Endothelial cell of umbilical vein (primary cell): ENCODE data around the gene HLTF. TPM values are rescaled to one million over a fixed set of nuclear protein-coding genes. Genes with fewer than 3 reads are reported as not detected.

ENCODE experiments used
- BruUV-seq: library from RNA; stranded (reverse); fragments of 400-500 nt; replicated peaks from 2 replicates; lab custom pipeline; 2021; lab: Mats Ljungman, UMichigan
- CTCF ChIA-PET: fragments of 300-600, 350-600 bp; sonication (Branson Sonifier 250); formaldehyde crosslinking; loops from one replicate; lab custom pipeline; 2021; ENCODE audit warnings: antibody characterized with exemption, inconsistent platforms; lab: Charles Lee
- POLR2A ChIA-PET: fragments of 300-600, 350-600 bp; sonication (Branson Sonifier 250); formaldehyde crosslinking; loops from one replicate; lab custom pipeline; 2021; ENCODE audit warnings: antibody characterized with exemption, inconsistent platforms; lab: Charles Lee
- DNase-seq: peaks from one replicate; pipeline ENCODE4 v3.0.0-alpha.2; 2011; ENCODE audit warnings: low read depth, low spot score
- FAIRE-seq: peaks from 2 replicates; lab custom pipeline; 2011; peaks lifted over from hg19 to GRCh38; lab: Jason Lieb, UNC
- H2AFZ ChIP-seq: 2 replicates; pipeline ENCODE4 v1.6.0; 2012; ENCODE audit warnings: low read depth, low read length, control low read depth, inconsistent platforms
- H3K27ac ChIP-seq: 2 replicates; pipeline ENCODE4 v1.5.1; 2011; ENCODE audit warnings: low read depth, mild to moderate bottlenecking, control low read depth, low read length, moderate library complexity; ENCODE audit not compliant: insufficient read depth
- H3K27me3 ChIP-seq, 2 experiments: 2 replicates each; pipeline versions ENCODE4 v1.6.0 to v1.6.1; 2011; ENCODE audit warnings: low read length in 2 of 2, mixed read lengths in 1 of 2; ENCODE audit not compliant: control insufficient read depth in 2 of 2, insufficient read depth in 2 of 2
- H3K36me3 ChIP-seq, 2 experiments: 2 replicates in 1 of 2; 3 replicates in 1 of 2; pipeline ENCODE4 v1.5.1; 2011; ENCODE audit warnings: low read length in 2 of 2, mild to moderate bottlenecking in 1 of 2, moderate library complexity in 1 of 2; ENCODE audit not compliant: control insufficient read depth in 2 of 2, insufficient read depth in 2 of 2; ENCODE audit errors: extremely low read depth in 1 of 2
- H3K4me1 ChIP-seq: 3 replicates; pipeline ENCODE4 v1.5.1; 2011; ENCODE audit warnings: mild to moderate bottlenecking, low read length; ENCODE audit not compliant: control insufficient read depth, insufficient read depth; ENCODE audit errors: extremely low read depth
- H3K4me2 ChIP-seq: 2 replicates; pipeline ENCODE4 v1.6.1; 2011; ENCODE audit warnings: low read length, control low read depth, mixed read lengths; ENCODE audit not compliant: insufficient read depth
- H3K4me3 ChIP-seq, 3 experiments: fragments of 200-600 bp in 1 of 3; sonication (generic), shearing (Covaris generic) in 1 of 3; replicated peaks in 1 of 3; 2 replicates each; pipeline ENCODE4 v1.5.1; 2011 to 2016; ENCODE audit warnings: control low read depth in 3 of 3, low read length in 3 of 3, mild to moderate bottlenecking in 2 of 3, inconsistent platforms in 1 of 3, low read depth in 1 of 3, moderate library complexity in 1 of 3; ENCODE audit not compliant: insufficient read depth in 1 of 3
- H3K79me2 ChIP-seq: 2 replicates; pipeline ENCODE4 v1.6.0; 2012; ENCODE audit warnings: low read length, inconsistent platforms; ENCODE audit not compliant: control insufficient read depth, insufficient read depth
- H3K9ac ChIP-seq: replicated peaks from 2 replicates; pipeline ENCODE3; 2011; ENCODE audit warnings: low read length, control low read depth; ENCODE audit not compliant: insufficient read depth; ENCODE audit errors: extremely low read depth
- H3K9me1 ChIP-seq: replicated peaks from 3 replicates; pipeline ENCODE4 v1.6.0; 2011; ENCODE audit warnings: mild to moderate bottlenecking, low read length; ENCODE audit not compliant: control insufficient read depth, insufficient read depth; ENCODE audit errors: extremely low read depth
- H3K9me3 ChIP-seq: replicated peaks from 2 replicates; pipeline ENCODE4 v1.5.1; 2012; ENCODE audit warnings: low read length, inconsistent platforms; ENCODE audit not compliant: control insufficient read depth, insufficient read depth
- H4K20me1 ChIP-seq: replicated peaks from 2 replicates; pipeline ENCODE3; 2011; ENCODE audit warnings: mild to moderate bottlenecking, low read length; ENCODE audit not compliant: control insufficient read depth, insufficient read depth; ENCODE audit errors: extremely low read depth
- FOS ChIP-seq: IDR thresholded peaks from 2 replicates; pipeline ENCODE4 v1.6.1; 2011; ENCODE audit warnings: mild to moderate bottlenecking, low read length, moderate library complexity, borderline replicate concordance; ENCODE audit not compliant: insufficient read depth
- GATA2 ChIP-seq: IDR thresholded peaks from 2 replicates; pipeline ENCODE4 v1.7.0; 2011; ENCODE audit warnings: low read depth, mild to moderate bottlenecking, moderate library complexity, mixed read lengths, low read length; ENCODE audit not compliant: insufficient read length, insufficient read depth
- MYC ChIP-seq: IDR thresholded peaks from one replicate; pipeline ENCODE4 v1.6.1; 2011; ENCODE audit warnings: mild to moderate bottlenecking, low read depth, low read length
- POLR2A ChIP-seq: IDR thresholded peaks from 2 replicates; pipeline ENCODE4 v1.6.1; 2012; ENCODE audit warnings: low read depth, mild to moderate bottlenecking, control low read depth, low read length
- POLR2AphosphoS5 ChIP-seq: IDR thresholded peaks from 2 replicates; pipeline ENCODE4 v1.6.1; 2012; ENCODE audit warnings: low read depth, mild to moderate bottlenecking, control low read depth, low read length, moderate library complexity; ENCODE audit not compliant: insufficient read depth
- dilution Hi-C: fragments of 300-500 bp; cut with MboI; formaldehyde crosslinking; loops from one replicate; pipeline ENCODE4 v1.15.0; 2019; ENCODE audit warnings: low sequenced_read_pairs; ENCODE audit not compliant: extremely low pct_ligation_motif_present
- intact Hi-C: fragments of 100-400 bp; cut with micrococcal nuclease; formaldehyde crosslinking; loops from one replicate; pipeline ENCODE4 v1.10.0; 2022
- polyA plus RNA-seq, 4 experiments: library from polyadenylated mRNA; depleted of rRNA in 3 of 4; stranded (reverse) in 3 of 4; unstranded in 1 of 4; fragments of >200 nt; gene quantifications; 2 replicates each; pipeline versions ENCODE4 v1.2.1 to v1.2.3, GENCODE V29; 2011 to 2012; ENCODE audit warnings: missing spikeins in 1 of 4
- total RNA-seq: library from RNA; stranded (reverse); gene quantifications from 2 replicates; pipeline ENCODE4 v1.2.3, GENCODE V29; 2021
- TF ChIP-seq, protein P1 (sequence below): IDR thresholded peaks from 2 replicates; pipeline ENCODE4 v1.6.1; 2011; ENCODE audit not compliant: insufficient read depth, insufficient read length
- TF ChIP-seq, protein P2 (sequence below), 2 donors: IDR thresholded peaks; 1 replicate in 1 of 2; 2 replicates in 1 of 2; pipeline ENCODE4 v1.5.1; 2011; ENCODE audit warnings: low read length in 2 of 2, mild to moderate bottlenecking in 2 of 2, moderate library complexity in 2 of 2, control low read depth in 1 of 2, inconsistent platforms in 1 of 2, low read depth in 1 of 2; ENCODE audit not compliant: insufficient read depth in 1 of 2; ENCODE audit errors: extremely low read depth in 1 of 2

Gene HLTF
- total and polyA plus RNA-seq, 2 donors (not counting 3 experiments of a cell fraction or from before 2014, with no cell fraction given): 8.7 to 24.6 TPM

DNA sequence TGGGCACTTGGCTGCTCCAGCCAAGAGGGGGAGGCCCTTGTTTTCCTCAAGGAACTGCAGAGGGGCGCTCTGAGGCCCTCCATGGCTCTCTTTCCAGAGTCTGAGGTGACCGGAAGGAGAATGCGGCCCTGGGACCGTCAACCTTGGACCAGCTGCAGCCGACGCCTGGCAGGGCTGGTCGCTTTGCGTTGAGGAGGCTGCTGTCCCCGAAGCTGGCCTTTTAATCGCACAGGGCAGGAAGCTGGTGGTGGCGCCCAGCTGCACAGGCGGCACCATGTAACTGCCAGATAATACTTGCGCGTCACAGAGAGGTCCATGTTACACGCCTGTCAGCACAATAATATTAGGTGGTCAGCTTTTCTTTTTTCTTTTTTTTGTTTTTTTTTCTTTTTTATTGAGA lies 875 bp upstream of the HLTF start:
- CTCF ChIA-PET: no interaction called here
- intact Hi-C loops: loop anchor here (2.0 to 10.0 kb wide), 2 partner anchors 96 to 132 kb away; partner anchors contain the start of gene GYG1
- FAIRE-seq: no peak

More for the DNA sequence above, 875 bp upstream of the HLTF start:
- no peak for DNase-seq
- H3K4me2 ChIP-seq: no peak overlapping the region
- H3K79me2 ChIP-seq: peaks cover 16% of the 10 kb centered on the region
- H3K4me3 ChIP-seq: no peak overlapping the region
- dilution Hi-C loops: no loop called here
- no peaks in the 10 kb centered on the region for H3K9me3 ChIP-seq
- no peaks in the 10 kb centered on the region for H4K20me1 ChIP-seq
- no peak for TF ChIP-seq POLR2AphosphoS5
- no peak for TF ChIP-seq POLR2A
- TF ChIP-seq, protein P1, sequence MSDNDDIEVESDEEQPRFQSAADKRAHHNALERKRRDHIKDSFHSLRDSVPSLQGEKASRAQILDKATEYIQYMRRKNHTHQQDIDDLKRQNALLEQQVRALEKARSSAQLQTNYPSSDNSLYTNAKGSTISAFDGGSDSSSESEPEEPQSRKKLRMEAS: no peak
- no peak for TF ChIP-seq MYC
- no peak for TF ChIP-seq FOS
- TF ChIP-seq, protein P2, sequence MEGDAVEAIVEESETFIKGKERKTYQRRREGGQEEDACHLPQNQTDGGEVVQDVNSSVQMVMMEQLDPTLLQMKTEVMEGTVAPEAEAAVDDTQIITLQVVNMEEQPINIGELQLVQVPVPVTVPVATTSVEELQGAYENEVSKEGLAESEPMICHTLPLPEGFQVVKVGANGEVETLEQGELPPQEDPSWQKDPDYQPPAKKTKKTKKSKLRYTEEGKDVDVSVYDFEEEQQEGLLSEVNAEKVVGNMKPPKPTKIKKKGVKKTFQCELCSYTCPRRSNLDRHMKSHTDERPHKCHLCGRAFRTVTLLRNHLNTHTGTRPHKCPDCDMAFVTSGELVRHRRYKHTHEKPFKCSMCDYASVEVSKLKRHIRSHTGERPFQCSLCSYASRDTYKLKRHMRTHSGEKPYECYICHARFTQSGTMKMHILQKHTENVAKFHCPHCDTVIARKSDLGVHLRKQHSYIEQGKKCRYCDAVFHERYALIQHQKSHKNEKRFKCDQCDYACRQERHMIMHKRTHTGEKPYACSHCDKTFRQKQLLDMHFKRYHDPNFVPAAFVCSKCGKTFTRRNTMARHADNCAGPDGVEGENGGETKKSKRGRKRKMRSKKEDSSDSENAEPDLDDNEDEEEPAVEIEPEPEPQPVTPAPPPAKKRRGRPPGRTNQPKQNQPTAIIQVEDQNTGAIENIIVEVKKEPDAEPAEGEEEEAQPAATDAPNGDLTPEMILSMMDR (IDR thresholded peaks at IDR 0.05; ENCODE audit: extremely low read depth in 1 of 2, insufficient read depth in 1 of 2, low read depth in 1 of 2, low read length in 2 of 2): no peak
- TF ChIP-seq GATA2: no peak
- H3K27me3 ChIP-seq: no peaks in the 10 kb centered on the region
- POLR2A ChIA-PET: no interaction called here
- H3K4me1 ChIP-seq: peaks cover 4% of the 10 kb centered on the region
- H2AFZ ChIP-seq: no peak overlapping the region
- H3K9me1 ChIP-seq: no peaks in the 10 kb centered on the region
- BruUV-seq: no TSS peak
- no peak overlapping the region for H3K27ac ChIP-seq
- no peaks in the 10 kb centered on the region for H3K36me3 ChIP-seq
- H3K9ac ChIP-seq: no peak overlapping the region
